Measurements from ENCODE around the gene GNB1L. TPM values are rescaled to one million over a fixed set of nuclear protein-coding genes. Genes with fewer than 3 reads are reported as not detected.

The GNB1L gene
- polyA plus RNA-seq, 1 experiment: 3.6 TPM

- ChIA-PET CTCF (interaction anchor here (1.2 kb wide), 1 partner anchor 24 kb away, joined by 3 read pairs; no protein-coding TSS in a partner anchor), POLR2A (no interaction called here)
- no peak for TF ChIP-seq CTCF (IDR thresholded peaks at IDR 0.05; ENCODE audit: insufficient read depth, low read depth, low read length)
Observed at GRCh38 chr22:19821523-19822300, 33.0 kb downstream of the GNB1L start.

DNA sequence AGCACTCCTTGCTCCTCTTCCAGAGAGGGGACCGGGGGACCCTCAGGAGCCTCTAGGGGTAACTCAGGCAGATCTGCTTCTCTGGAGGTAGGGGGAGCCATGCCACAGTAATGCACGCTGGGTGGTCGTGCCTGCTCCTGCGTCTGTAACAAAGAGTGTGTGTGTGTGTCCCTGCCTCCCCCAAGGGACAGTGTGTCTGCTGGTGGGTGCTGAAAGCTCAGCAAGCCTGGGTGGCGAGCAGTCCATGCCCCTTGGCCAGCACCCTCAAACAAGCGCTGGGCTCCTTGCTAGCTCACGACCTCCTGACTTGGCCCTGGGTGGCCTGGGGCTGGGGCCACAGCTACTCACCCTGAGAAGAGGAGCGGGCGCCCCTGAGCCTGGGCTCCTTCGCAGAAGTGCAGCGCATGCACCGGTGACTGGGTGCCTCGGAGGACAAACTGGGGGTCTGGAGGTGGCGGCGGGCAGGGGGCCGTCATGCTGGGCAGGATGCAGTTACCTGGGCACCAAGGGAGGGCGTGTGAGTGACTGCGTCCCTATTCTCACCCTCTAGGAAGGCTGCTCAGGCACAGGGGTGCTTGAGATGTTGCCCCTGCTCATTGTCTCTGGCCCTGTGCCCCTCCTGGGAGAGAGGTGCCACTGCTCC lies 33.7 kb downstream of the GNB1L start:
- TF ChIP-seq CTCF (IDR thresholded peaks at IDR 0.05; ENCODE audit: insufficient read depth, low read depth, low read length): no peak
- ChIA-PET POLR2A (no interaction called here), CTCF (no interaction called here)
- Histone ChIP-seq H3K36me3 (ENCODE audit: control insufficient read depth, insufficient read depth, low read length) (no peaks in the 10 kb centered on the region; the same call in none of the 2 replicates), H3K27me3 (ENCODE audit: control insufficient read depth, insufficient read depth, low read length) (no peaks in the 10 kb centered on the region), H3K4me3 (ENCODE audit: low read depth, low read length) (no peak overlapping the region)
- DNase-seq (ENCODE audit: low read depth): no peak

More at GRCh38 chr22:19821523-19822300, 33.0 kb downstream of the GNB1L start:
- no peak for DNase-seq (ENCODE audit: low read depth)
- no peak overlapping the region for H3K4me3 ChIP-seq (ENCODE audit: low read depth, low read length)
- no peaks in the 10 kb centered on the region; the same call in none of the 2 replicates for H3K36me3 ChIP-seq (ENCODE audit: control insufficient read depth, insufficient read depth, low read length)
- H3K27me3 ChIP-seq (ENCODE audit: control insufficient read depth, insufficient read depth, low read length): no peaks in the 10 kb centered on the region

GRCh38 chr22:19819911-19820879 lies 34.5 kb downstream of the GNB1L start:
- Histone ChIP-seq H3K27me3 (ENCODE audit: control insufficient read depth, insufficient read depth, low read length) (no peaks in the 10 kb centered on the region), H3K36me3 (ENCODE audit: control insufficient read depth, insufficient read depth, low read length) (no peaks in the 10 kb centered on the region; the same call in none of the 2 replicates), H3K4me3 (ENCODE audit: low read depth, low read length) (no peak overlapping the region)
- no peak for TF ChIP-seq CTCF (IDR thresholded peaks at IDR 0.05; ENCODE audit: insufficient read depth, low read depth, low read length)
- DNase-seq (ENCODE audit: low read depth): no peak
- ChIA-PET CTCF (no interaction called here), POLR2A (no interaction called here)

GRCh38 chr22:19819208-19819910 lies 35.3 kb downstream of the GNB1L start:
- CTCF ChIA-PET: no interaction called here
- H3K27me3 ChIP-seq (ENCODE audit: control insufficient read depth, insufficient read depth, low read length): no peaks in the 10 kb centered on the region
- TF ChIP-seq CTCF (IDR thresholded peaks at IDR 0.05; ENCODE audit: insufficient read depth, low read depth, low read length): no peak
- DNase-seq (ENCODE audit: low read depth): no peak
- no peaks in the 10 kb centered on the region; the same call in none of the 2 replicates for H3K36me3 ChIP-seq (ENCODE audit: control insufficient read depth, insufficient read depth, low read length)
- H3K4me3 ChIP-seq (ENCODE audit: low read depth, low read length): no peak overlapping the region
- POLR2A ChIA-PET: no interaction called here

All from BJ (cell line).